Activated T-cell treated with anti-CD3 and anti-CD28 coated beads, Interleukin-2, amount 50 U/mL, for 4 hours (primary cell): ENCODE results near the gene SEC24C. TPM values are rescaled to one million over a fixed set of nuclear protein-coding genes. Genes with fewer than 3 reads are reported as not detected.
"Not testable (repeated sequence)": the region's sequence is repeated elsewhere in the genome, so short reads cannot be mapped to it uniquely, and the experiment has no call there.

Experiments
- ATAC-seq, 2 donors: fragments of 200-7000 bp; cut with Tn5 transposase; one replicate each; pipeline ENCODE4 v1.10.0; 2021
- DNase-seq: peaks from one replicate; pipeline ENCODE4 v3.0.0-alpha.2; 2020
- H3K27me3 Mint-ChIP-seq: one replicate; pipeline ENCODE4 v1.8.0; 2021; ENCODE audit warnings: low read depth, mixed read lengths
- H3K36me3 Mint-ChIP-seq: one replicate; pipeline ENCODE4 v1.8.0; 2022; ENCODE audit warnings: mixed read lengths; ENCODE audit not compliant: insufficient read depth
- H3K4me1 Mint-ChIP-seq: one replicate; pipeline ENCODE4 v1.8.0; 2021; ENCODE audit warnings: low read depth, mixed read lengths
- H3K4me3 Mint-ChIP-seq: one replicate; pipeline ENCODE4 v1.8.0; 2021; ENCODE audit warnings: mild to moderate bottlenecking, moderate library complexity, mixed read lengths
- H3K9me3 Mint-ChIP-seq: one replicate; pipeline ENCODE4 v1.8.0; 2021; ENCODE audit warnings: mixed read lengths
- total RNA-seq, 3 donors: library from RNA; stranded (reverse); gene quantifications; one replicate each; pipeline ENCODE4 v1.2.1, GENCODE V29; 2021

The SEC24C gene
- total RNA-seq, 3 donors from 2014 or later, result 101 to 109 (median 107) TPM

DNA sequence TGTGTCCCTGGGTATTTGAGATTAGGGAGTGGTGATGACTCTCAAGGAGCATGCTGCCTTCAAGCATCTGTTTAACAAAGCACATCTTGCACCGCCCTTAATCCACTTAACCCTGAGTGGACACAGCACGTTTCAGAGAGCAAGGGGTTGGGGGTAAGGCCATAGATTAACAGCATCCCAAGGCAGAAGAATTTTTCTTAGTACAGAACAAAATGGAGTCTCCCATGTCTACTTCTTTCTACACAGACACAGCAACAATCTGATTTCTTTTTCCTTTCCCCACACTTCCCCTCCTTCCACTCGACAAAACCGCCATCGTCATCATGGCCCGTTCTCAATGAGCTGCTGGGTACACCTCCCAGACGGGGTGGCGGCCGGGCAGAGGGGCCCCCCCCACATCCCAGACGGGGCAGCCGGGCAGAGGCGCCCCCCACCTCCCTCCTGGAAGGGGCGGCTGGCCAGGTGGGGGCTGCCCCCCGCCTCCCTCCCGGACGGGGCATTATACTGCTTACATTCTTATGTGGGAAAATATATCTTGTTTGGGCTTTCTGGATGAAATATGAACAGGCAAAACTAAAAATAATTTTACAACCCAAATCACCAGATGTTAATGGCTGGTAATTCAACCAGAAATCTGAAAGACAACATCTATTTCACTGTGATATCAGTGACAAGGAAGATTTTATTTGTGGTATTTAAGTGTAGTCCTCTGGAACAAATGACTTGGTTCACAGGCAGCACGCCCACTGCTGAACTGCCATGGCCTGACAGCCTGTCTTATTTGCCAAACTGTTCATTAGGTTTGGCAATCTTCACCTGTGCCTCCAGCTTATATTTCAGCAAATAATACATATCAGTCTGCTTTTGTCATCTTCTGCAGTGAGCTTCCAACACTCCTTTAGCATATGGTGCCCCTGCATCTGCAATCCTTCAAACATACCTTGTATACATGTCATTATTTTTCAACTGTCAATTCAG, 28.7 kb upstream of the SEC24C start:
- H3K4me3 Mint-ChIP-seq, result not testable (repeated sequence)

DNA sequence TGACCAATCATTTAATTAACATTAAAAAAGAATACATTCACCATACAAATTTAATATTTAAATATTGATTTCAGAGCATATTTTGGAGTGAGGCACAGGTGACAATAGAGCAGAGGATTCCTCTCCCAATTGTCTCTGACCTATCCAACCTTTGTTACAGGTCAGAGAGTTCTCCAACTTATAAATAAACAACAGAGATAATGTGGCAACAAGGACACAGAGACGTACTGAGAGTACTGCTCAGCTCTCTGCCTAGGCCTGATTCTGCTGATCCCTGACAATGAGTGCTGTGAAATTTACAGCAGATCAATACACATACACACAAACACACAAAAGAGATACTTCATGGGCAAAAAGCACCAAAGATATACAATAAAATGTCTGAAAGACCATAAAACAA, 27.9 kb upstream of the SEC24C start:
- Mint-ChIP-seq H3K36me3 (peaks cover 42% of the 10 kb centered on the region), H3K27me3 (no peaks in the 10 kb centered on the region), H3K9me3 (no peaks in the 10 kb centered on the region), H3K4me3 (no peak overlapping the region), H3K4me1 (peaks cover 4% of the 10 kb centered on the region)
- ATAC-seq, result no peak
- DNase-seq, result no peak

More for the DNA sequence above, 28.7 kb upstream of the SEC24C start:
- DNase-seq, H3K4me1 Mint-ChIP-seq, H3K27me3 Mint-ChIP-seq, H3K9me3 Mint-ChIP-seq, ATAC-seq: not testable (repeated sequence)
- peaks cover 37% of the 10 kb centered on the region for H3K36me3 Mint-ChIP-seq

DNA sequence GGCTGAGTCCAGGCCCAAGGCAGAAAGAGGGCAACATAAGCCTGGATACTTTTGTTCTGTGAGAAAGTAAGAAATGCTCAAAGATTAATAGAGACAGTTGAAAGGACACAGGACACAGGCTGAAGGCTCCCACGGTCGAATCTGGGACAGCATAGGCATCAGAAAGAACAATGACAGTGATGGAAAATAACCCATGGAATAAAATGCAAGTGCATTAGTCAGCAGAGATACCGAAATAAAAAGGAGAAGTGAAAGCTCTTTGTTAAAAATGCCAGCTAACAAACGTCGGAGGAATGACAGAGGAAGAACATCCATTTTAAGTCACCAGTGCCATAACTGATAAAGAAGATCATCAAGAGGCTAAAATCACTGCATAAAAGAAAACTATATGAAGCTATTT, 26.6 kb upstream of the SEC24C start:
- ATAC-seq, result no peak
- no peak for DNase-seq
- no peak overlapping the region for H3K4me3 Mint-ChIP-seq
- H3K36me3 Mint-ChIP-seq, result peaks cover 41% of the 10 kb centered on the region
- peaks cover 4% of the 10 kb centered on the region for H3K4me1 Mint-ChIP-seq
- no peaks in the 10 kb centered on the region for H3K9me3 Mint-ChIP-seq
- no peaks in the 10 kb centered on the region for H3K27me3 Mint-ChIP-seq

DNA sequence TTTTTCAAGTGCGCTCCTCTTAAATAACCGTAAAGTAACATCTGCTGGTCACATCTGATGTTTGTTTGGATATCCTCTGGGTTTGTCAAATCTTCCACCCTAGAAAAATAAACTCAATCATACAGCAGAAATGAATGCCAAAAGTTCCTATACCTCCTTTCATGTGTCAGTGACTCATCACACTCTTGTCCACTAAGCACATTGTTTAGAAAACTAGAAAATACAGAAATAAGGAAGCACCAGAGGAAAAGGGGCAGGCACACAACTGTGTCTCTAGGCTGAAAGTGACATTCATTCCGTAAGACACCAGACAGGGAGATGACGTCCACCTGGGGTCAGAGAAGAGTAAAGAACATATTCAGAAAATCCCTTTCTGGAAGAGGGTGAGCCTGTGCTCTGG, 23.6 kb upstream of the SEC24C start:
- H3K27me3 Mint-ChIP-seq, H3K4me3 Mint-ChIP-seq, H3K4me1 Mint-ChIP-seq, DNase-seq, H3K9me3 Mint-ChIP-seq, ATAC-seq: not testable (repeated sequence)
- H3K36me3 Mint-ChIP-seq, result peaks cover 42% of the 10 kb centered on the region

DNA sequence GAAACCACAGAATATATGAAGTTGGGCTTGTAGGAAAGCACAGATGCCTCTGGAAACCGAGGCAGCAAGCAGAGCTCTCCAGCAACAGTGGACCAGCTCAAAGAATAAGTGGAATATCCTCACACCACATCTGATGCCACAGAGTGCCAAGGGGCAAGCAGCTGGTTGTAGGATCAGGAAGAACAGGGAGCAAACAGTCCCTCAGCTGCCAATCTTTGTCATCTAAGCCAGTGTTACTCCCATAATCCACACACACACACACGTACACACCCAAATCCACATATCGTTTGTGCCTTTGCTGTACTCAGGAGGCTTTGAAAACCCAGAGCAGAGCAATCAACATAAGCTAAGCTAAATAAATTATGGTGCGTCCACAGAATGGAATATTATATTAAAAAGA, 20.7 kb upstream of the SEC24C start:
- Mint-ChIP-seq H3K27me3 (no peaks in the 10 kb centered on the region), H3K4me1 (peaks cover 2% of the 10 kb centered on the region), H3K9me3 (no peaks in the 10 kb centered on the region), H3K4me3 (no peak overlapping the region), H3K36me3 (peaks cover 32% of the 10 kb centered on the region)
- ATAC-seq (no peak), DNase-seq (no peak)

DNA sequence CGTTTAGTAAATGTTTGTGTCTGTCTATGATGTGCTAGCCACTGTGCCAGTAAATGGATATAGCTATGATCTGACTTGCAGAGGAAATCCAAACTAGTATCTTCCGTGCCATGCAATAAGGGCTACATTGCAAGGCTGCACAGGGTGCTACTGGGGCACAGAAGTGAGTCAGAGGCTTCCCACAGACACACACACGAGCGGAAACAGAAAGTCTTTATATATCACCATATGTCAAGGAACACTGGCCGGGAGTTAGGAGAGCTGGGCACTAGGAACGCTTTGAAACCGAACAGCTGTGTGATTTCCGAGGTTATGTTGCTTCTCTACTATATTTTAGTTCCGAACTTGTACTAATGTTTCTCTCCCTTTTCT, 14.4 kb upstream of the SEC24C start:
- H3K36me3 Mint-ChIP-seq, H3K9me3 Mint-ChIP-seq, H3K27me3 Mint-ChIP-seq: not testable (repeated sequence)
- ATAC-seq (peak; percentile 59 to 60), DNase-seq (peak; percentile 32)
- peaks cover 12% of the 10 kb centered on the region for H3K4me1 Mint-ChIP-seq
- H3K4me3 Mint-ChIP-seq, result peak overlapping the region; percentile 99

DNA sequence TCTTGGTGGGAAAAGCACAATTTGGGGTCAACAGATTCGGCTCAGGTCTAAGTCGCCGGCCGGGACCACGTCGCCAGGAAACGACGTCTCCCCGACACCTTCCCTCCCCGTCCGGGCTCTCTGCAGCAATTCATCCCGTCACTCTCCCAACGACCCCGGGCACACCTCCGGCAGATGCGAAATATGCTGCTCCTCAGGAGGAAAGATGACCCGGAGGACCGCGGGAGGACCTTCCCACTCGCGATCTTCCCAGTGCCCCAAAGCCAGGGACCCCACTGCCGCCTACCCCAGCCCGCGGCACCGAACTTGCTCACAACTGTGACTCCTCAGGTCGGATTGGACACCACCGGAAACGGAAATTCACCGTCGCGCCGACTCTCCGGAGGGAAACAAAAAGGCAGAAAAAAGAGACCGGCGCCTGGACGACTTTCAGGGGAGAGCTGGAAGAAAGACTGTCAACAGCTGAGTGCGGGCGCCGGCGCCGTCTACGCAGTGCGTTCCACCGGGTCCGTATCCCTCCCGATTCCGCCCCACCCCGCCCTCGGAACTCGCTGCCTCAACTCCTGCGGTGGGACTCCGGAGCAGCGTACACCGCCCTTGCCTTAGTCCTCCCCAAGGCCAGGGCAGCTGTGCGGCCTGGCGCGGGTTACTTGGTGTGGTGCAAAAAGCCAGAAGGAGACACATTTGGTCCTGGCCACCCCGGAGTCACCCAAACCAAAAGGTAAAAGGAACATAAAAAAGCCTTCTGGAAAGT, 13.8 kb upstream of the SEC24C start:
- peaks cover 13% of the 10 kb centered on the region for H3K4me1 Mint-ChIP-seq
- peak; percentile 86 for DNase-seq
- H3K9me3 Mint-ChIP-seq, result no peaks in the 10 kb centered on the region
- peaks cover 10% of the 10 kb centered on the region for H3K36me3 Mint-ChIP-seq
- peak overlapping the region; percentile 99 for H3K4me3 Mint-ChIP-seq
- peak; percentile 90 to 94 for ATAC-seq
- H3K27me3 Mint-ChIP-seq, result no peaks in the 10 kb centered on the region

DNA sequence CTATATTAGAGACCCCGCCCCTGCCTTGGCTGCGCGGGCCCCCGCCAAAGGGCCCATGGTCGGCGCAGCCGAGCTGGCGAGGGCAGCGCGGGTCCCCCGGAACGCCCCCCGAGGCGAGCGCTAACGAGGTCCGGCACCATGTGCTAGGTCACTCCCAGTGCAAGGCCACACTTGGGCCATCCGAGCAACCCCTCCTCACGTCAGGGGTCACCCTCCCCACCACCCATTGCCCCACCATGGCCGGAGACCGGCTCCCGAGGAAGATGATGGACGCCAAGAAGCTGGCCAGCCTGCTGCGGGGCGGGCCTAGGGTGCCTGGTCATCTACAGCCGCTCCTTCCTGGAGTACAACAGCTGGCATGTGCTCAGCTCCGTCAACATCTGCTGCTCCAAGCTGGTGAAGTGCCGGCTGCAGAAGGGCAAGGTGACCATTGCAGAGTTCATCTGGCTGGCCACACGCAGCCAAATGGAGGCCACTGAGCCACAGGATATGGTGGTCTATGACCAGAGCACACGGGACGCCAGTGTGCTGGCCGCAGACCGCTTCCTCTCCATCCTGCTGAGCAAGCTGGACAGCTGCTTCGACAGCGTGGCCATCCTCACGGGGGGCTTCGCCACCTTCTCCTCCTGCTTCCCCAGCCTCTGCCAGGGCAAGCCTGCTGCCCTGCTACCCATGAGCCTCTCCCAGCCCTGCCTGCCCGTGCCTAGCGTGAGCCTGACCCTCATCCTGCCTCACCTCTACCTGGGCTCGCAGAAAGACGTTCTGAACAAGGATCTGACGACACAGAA, 12.4 kb upstream of the SEC24C start:
- DNase-seq (no peak), ATAC-seq (no peak)
- Mint-ChIP-seq H3K27me3 (no peaks in the 10 kb centered on the region), H3K4me1 (peaks cover 13% of the 10 kb centered on the region), H3K36me3 (peaks cover 5% of the 10 kb centered on the region), H3K9me3 (no peaks in the 10 kb centered on the region), H3K4me3 (peak overlapping the region; percentile 99)

DNA sequence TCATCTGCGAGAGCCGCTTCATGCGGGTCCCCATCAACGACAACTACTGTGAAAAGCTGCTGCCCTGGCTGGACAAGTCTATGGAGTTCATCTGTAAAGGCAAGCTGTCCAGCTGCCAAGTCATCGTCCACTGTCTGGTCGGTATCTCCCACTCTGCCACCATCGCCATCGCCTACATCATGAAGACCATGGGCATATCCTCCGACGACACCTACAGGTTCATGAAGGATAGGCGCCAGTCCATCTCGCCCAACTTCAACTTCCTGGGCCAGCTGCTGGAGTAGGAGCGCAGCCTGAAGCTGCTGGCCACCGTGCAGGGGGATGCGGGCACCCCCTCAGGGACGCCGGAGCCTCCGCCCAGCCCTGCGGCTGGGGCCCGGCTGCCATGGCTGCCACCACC, 11.7 kb upstream of the SEC24C start:
- H3K4me1 Mint-ChIP-seq, result peaks cover 13% of the 10 kb centered on the region

DNA sequence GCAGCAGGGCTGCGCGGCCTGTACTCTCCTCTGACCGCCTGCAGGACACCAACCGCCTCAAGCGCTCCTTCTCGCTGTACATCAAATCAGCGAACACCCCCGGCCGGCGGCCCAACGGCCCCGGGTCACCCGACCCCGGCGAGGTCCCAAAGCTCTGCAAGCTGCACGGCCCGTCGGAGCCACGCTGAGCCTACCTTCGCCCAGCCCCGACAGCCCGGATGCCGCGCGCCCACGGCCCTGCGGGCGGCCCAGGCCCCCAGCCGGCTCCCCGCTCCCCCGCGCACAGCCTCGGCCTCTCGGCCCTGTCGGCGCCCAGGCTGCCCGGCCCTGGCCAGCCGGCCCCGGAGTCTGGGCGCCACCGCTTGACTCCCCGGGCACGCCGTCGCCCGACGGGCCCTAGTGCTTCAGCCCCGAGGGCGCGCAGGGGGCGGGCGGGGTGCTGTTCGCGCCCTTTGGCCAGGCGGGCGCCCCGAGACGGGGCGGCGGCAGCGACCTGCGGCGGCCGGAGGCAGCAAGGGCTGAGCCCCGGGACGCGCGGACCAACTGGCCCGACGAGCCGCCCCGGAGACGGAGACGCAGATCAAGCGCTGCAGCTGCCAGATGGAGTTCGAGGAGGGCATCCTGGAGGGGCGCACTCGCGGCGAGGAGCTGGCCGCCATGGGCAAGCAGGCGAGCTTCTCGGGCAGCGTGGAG, 11.1 kb upstream of the SEC24C start:
- ATAC-seq, result no peak
- Mint-ChIP-seq H3K9me3 (no peaks in the 10 kb centered on the region), H3K27me3 (no peaks in the 10 kb centered on the region), H3K4me3 (no peak overlapping the region), H3K36me3 (peaks cover 5% of the 10 kb centered on the region), H3K4me1 (peaks cover 13% of the 10 kb centered on the region)
- DNase-seq, result no peak

More for the DNA sequence above, 11.7 kb upstream of the SEC24C start:
- DNase-seq (no peak), ATAC-seq (no peak)
- Mint-ChIP-seq H3K4me3 (peak overlapping the region; percentile 54), H3K9me3 (no peaks in the 10 kb centered on the region), H3K27me3 (no peaks in the 10 kb centered on the region), H3K36me3 (peaks cover 5% of the 10 kb centered on the region)

DNA sequence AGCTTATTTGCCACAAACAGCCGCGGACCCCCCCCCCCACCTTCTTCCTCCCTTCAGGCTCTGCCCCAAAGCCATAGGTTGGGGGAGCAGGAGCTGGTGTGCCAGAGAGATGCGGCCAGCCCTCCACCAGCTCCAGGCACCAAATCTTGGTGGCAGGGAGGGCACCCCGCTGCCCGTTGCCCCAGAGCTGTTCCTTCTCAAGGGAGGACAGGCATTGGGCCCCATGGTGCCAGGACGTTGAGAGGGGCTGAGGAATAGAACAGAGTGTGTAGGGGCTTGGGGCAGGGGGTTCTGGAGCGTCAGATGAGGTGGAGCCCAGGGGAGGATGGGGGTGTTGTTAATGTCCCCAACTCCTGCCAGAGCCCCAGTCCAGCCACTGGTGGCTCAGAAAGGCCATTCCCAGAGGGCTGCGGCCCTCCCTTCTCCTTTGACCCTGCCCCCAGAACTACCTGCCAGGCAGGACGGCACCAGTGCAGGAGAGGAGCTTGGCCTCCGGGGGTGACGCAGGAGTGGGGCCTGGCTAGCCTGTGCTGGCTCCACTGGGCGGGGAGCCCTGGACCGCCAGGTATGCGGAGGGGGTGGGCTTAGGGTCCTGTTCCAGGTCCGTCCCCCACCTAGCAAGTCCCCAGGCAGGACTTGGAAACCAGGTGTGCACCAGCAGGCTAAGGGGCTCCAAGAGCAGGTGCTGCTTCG, 10.0 kb upstream of the SEC24C start:
- DNase-seq (no peak), ATAC-seq (no peak)
- H3K27me3 Mint-ChIP-seq, result no peaks in the 10 kb centered on the region
- H3K36me3 Mint-ChIP-seq, result peaks cover 5% of the 10 kb centered on the region
- no peak overlapping the region for H3K4me3 Mint-ChIP-seq
- H3K4me1 Mint-ChIP-seq, result peaks cover 11% of the 10 kb centered on the region
- no peaks in the 10 kb centered on the region for H3K9me3 Mint-ChIP-seq

DNA sequence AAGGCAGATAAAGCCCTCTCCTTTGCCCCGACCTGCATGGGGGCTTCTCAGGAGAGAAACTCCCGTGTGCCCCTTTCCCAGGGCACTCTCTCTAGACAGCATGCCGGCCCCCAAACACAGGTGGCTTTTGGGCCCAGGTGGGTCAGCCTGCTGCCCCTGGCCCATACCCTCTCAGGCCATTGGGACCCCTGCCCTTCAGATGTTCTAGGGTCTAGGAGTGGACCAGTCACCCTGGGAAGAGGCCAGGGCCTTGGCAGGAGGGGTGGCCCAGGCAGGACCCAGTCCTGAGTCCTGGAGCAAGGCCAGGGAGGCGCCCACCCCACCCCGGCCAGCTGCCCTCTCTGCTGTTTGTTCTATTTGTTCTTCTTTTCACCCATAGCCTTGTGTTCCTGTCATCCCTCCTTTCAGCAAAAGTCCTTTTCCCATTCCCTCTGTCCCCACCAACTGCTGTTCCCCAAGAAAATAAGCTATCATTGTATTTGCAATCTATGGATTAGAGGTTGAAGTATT, 9.3 kb upstream of the SEC24C start:
- Mint-ChIP-seq H3K36me3 (peaks cover 5% of the 10 kb centered on the region), H3K4me3 (no peak overlapping the region), H3K9me3 (no peaks in the 10 kb centered on the region), H3K4me1 (peaks cover 9% of the 10 kb centered on the region), H3K27me3 (no peaks in the 10 kb centered on the region)
- no peak for DNase-seq
- no peak for ATAC-seq
